Superior temporal gyrus (tissue), 1 donor: Measurements from ENCODE around the gene ATP9B.
A peak's percentile ranks its signal among the peaks of the same experiment; 100 is the strongest.

ENCODE experiments used
- DNase-seq: peaks from one replicate; pipeline ENCODE4 v3.0.0-alpha.2; 2016; ENCODE audit errors: extremely low spot score

ATP9B gene

DNA sequence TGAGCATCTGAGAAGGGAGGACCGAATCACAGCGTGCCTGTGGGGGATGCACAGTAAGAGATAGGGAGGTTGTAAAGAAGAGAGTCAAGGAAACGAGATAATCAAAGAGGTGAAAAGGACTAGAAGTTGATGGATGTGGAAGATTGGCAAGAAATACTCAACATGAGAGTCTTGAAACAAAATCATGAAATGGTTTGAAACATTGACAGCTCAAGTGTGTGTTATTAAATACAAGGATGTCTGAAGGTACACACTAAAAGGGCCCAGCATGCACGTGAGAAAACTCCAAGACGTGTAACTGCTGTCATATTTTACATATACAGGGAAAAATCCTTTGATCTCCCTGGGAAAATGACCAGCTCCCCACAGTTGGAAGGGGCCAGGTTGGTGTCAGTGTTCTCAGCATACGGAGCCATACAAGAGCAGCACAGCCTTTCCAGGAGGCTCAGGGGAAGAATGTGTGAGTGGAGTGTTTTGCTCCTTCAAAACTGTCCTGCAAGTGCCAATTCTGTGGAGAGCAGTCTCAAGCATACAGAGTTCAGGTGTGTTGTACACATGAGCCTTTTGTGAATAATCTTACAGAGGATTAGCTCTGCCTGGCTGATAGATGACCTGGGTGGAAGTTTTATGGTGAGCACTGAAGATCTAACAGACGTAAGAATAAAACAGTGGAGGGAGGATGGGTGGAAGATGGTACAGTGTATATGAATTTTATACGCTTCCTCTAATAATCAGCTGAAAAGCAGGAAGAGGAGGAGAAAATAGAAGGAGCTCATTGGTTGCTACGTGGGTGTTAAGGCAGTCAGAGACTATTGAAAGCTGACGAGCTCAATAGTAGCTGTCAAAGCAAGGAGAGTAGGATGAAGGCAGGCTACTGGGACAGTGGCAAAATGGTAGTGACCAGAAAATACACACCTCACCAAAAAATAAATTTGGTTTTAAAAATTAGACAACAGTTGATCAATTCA lies 126.8 kb downstream of the ATP9B start:
- no peak for DNase-seq

DNA sequence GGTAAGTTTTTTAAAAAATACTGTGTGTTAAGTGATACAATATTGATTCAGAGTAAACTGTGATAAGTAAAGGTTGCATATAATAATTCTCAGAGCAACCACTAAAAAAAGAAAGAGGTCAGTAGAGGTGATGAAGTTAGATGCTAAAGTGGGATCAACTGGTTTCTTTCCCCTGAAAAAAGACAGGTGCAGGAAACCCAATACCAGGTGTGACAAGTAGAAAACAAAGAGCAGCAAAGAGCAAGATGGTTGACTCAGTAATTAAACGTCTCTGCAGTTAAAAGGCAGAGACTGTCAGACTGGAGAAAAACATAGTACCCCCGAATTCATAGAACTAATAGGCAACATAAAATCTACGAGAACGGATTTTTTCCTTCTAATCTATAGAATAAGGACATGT lies 128.3 kb downstream of the ATP9B start:
- no peak for DNase-seq

DNA sequence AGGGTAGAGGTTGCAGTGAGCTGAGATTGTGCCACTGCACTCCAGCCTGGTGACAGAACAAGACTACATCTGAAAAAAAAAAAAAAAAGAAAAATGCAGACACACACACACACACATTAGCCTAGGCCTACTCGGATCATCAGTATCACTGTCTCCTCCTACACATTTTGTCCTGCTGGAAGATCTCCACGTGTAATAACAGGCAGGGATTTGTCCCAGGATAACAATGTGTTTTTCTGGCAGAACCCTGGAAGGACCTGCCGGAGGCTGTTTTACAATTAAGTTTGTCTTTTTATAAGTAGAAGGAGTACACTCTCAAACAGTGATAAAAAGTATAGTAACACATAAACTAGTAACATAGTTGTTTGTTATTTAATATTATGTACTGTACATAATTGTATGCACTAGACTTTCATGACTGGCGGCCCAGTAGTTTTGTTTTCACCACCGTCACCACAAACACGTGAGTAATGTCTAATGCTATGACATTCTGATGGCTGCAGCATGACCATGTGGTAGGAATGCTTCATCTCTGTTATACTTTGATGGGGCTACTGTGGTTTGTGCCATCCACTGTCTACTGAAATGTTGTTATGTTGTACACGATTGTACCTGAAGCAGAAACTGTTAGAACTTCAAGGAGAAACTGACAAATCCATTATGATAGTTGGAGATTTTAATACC lies 130.6 kb downstream of the ATP9B start:
- DNase-seq = no peak

DNA sequence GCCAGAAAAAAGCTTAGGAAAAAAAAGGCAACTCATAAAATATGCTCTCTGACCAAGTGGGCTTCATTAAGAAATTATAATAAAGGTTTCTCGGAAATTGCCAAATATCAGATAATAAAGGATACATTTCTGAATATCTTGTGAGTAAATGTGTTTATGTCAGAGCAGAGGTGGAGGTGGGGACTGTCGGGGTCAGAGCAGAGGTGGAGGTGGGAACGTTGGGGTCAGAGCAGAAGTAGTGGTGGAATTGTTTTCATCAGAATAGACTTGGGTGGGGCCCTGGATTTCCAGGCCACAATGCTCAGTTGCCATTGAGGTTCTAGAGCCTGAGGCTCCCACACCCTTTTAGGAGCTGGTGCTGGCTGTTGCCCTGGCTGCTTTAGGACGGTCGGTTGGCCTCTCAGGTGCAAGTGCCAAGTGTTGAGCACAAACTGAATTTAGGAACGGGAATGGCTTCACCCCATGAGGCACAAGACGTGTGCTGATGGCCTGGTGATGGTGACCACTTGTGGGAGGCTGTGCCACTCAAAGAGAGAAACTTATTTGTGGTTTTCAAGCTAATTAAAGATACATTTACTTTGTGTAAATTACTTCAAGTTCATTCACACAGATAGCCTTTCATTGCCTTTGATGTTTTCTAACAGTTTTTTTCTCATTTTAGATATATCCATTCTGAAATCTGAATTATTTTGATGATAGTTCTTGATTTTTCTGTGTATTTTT lies 131.5 kb downstream of the ATP9B start:
- no peak for DNase-seq

DNA sequence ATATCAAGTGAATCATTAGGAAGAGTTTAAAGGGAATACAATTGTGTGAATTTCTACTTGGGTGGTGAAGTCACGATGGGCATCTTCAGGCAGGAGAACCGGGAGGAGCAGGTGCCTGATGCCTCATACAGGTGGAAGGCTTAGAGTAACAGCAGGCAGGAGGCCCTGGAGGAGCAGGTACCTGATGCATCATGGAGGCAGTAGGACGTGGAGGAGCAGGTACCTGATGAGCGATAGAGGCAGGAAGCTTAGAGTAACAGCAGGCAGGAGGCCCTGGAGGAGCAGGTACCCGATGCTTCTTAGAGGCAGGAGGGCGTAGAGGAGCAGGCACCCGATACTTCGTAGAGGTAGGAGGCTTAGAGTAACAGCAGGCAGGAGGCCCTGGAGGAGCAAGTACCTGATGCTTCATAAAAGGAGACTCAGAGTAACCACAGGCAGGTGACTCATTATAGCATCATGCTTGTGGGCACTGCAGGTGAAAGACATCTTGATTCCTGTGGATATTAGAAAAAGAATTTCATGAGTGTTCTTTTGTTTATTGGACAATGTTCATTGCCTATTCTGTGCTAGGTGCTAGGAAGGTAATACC lies 133.9 kb downstream of the ATP9B start:
- no peak for DNase-seq

DNA sequence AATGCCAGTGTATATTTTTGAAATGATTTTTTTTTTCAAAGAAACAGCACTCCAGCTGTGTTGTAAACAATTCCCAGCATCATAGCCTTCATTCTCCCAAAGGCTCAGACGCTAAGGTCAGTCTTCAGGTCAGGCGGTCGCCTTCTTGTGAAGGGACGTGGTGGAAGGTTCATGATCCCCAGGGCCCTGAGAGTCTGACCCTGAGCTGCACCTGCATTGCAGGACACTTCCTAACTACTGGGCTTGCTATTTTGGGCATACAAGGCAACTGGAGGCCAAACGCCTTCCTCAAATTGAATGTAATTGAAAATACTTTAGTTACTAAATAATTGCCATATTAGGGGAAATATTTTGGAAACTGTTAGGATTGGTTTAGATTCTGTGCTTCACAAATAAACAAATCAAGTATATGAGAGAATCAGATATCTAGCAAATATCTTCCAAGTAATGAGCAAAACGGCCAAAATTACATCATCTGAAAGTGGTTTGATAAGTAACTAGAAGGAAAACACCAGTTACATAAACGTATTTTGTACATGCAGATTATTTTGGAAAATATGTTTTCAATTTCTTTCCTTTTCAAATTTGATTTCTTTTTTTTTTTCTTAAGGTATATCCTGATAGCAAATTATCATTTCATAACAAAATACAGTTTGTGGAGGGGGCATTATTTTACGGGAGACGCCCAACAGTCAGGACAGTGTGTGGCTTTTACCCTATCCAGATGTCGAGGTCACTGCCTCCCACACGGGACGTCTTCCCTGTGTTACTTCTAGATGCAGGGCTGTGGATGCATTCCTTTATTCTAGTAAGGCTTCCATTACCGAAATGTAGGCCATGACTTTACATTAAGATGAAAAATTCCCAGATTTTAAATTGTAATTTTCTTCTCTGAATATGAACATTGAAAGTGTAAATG lies 136.0 kb downstream of the ATP9B start:
- no peak for DNase-seq

DNA sequence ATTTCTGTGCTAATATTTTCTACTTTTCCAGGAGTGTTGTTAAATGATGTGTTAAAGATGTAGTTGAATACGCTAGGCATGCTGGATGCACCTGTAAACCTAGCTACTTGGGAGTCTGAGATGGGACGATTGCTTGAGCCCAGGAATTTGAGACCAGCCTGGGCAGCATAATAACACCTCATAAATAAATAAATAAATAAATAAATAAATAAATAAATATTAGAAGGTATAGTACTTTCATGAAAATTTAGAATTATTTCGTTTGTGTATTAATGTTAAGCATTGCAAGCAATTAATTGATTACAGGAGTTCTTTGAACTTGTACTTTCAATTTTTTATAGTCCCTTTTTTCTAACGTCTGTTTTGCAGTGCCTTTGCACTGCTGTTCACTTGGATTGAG lies 137.2 kb downstream of the ATP9B start:
- DNase-seq = no peak

DNA sequence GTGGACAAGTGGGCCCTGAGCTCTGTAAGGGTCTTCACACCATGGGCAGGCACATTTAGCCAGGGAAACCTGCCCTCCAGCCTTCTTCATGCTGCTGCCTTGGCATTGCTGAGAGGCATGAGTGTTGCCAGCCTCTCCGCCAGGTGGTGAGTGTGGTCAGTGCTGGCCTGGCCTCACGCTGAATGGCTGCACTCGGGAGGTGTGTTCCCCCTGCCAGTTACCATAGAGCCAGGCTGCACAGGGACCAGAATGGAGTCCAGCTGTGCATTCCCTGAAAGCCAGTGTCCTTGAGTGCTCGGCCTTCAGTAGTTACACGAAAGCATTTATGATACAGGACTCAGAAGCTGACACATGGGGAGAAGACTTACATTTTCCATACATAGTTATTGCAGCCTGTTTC lies 139.7 kb downstream of the ATP9B start:
- peak; percentile 12 for DNase-seq

DNA sequence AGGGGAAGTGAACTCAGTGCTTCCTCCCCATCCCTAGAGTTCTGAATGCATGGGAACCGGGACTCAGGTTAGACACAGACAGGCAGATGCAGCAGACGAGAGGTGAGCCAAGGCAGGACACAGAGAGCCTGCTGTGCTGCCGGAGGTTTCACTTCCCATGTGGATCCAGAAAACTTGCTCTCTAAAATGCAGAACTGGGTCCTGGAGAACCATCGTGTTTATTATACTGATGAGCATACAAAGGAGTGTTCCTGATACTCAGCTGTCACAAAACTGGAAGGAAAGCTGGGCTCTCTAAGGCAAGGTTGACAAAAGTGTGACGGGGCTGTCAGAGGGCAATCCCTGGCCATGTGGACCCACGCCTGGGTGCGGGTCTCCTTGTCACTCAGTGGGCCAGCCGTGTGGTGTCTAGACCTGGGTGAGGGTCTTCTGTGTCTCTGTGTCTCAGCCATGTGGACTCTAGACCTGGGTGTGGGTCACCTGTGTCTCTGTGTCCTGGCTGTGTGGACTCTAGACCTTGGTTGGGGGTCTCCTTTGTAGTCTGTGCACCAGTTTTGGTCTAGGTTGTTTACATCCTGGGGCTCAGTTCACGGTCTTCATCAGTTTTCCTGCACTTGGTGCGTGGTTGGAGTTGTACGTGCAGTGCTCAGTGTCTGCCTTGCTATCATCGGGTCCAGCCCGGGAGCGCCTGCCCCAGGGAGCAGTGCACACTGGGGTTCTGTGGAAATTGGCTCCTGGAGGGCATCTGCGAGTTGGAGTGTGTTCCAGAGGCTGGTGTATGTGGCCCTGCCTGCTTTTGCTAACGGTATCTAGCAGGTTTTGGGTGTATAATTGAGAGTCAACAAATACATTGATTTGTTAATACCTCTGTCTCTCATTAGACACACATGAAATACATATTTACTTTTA lies 141.1 kb downstream of the ATP9B start:
- no peak for DNase-seq

DNA sequence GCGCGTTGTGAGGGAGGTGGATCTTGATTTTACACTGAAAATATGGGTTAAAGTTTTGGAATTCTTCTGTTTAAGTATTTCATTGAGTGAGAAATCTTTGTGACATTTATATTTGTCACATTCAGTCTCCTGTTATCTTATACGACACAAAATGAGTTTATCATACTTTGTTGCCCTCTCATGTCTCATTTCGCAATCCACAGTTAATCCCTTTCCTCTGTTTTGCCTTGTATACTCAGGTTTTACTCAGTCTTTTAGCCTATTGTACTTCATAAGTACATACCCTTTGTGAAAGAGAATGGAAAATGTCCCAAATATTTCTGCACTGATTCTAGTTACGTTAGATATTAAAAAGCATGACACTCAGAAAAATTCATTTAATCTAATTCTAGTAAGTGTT lies 142.7 kb downstream of the ATP9B start:
- no peak for DNase-seq

DNA sequence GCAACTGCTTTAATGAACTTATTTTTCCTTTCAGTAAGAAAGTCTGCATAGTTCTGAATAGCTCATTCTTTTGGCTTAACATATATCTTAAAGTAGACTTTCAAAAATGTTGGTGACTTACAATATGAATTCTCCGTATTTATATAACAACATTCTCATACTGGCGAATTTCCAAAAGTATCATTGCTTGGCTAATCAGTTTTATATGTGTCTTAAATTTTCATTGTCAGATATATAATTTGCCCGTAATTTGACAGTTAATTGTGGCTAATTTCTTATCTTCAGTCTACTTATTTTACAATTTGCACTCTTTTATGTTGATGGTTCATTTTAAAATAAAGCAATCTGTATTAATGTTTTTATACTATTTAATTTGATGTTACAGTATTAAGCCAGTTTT lies 144.9 kb downstream of the ATP9B start:
- no peak for DNase-seq

DNA sequence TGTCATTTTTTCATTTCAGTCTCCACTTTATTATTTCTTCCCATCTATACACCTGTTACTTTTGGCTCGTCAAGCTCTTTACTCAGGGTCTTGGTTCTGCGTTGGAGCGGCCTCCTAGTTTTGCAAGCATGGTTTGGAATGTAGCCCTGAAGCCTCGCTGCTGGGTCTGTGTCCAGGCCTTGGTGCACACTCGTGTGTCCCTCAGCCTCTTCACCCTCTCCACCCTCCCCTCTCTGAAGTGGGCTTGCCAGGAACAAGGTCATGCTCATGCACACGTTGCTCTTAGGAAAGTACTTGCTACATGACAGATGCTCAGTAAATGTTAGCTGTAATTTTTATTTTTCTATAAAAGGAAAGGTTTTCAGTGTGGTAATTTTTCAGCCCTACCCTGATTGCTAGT lies 147.0 kb downstream of the ATP9B start:
- no peak for DNase-seq

DNA sequence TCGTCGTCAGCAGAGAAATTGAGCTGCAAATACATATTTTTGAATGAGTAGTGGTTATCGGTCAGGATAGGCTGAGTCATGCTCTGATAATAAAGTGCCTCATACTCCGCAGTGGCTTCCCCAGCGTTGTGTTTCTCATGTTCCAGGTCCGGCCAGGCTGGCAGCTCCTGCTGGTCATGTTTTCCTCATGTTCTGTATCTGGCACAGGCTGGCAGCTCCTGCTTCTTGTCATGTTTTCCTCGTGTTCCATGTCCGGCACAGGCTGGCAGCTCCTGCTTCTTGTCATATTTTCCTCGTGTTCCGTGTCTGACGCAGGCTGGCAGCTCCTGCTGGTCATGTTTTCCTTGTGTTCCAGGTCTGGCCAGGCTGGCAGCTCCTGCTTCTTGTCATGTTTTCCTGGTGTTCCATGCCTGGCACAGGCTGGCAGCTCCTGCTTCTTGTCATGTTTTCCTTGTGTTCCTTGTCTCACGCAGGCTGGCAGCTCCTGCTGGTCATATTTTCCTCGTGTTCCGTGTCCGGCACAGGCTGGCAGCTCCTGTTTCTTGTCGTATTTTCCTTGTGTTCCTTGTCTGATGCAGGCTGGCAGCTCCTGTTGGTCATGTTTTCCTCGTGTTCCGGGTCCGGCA lies 148.9 kb downstream of the ATP9B start:
- peak; percentile 65 for DNase-seq

DNA sequence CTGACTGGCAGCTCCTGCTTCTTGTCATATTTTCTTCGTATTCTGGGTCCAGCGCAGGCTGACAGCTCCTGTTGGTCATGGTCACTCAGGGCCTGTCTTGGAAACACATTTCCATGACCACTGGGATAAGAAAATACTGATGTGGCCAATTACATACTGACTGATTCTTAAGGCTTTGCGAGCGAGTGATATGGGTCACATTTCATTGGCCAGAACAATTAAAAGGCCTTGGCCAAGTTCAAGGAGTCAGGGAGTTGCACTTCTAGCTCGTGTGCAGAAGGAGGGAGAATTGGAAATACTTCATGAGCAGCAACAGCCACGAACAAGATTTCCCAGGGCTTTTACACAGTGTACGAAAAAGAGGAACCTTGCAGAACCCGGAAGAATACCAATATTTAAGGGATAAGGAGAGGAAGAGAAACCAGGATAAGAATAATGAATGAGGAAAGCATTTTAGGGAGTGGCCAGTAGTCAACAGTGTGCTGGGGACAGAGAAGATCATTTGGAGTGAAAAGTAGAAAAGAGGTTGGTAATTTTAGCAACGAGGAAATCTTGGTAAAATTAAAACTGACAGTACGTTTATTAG lies 149.5 kb downstream of the ATP9B start:
- DNase-seq = peak; percentile 61

DNA sequence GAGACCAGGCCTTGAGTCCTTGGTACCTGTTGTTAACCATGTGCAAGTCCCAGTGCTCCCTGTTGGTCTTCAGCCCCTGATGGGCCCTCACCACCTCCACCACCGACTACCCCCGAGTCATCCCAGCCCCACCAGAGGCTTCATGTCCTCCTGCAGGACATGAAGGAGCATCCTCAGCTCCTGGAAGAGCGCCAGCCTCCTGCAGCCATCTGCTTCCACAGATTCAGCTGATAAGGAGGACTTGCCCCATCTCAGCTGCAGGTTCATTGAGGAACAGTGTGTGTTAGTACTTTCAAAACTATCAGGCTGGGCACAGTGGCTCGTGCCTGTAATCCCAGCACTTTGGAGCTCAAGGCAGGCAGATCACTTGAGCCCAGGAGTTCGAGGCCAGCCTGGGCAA lies 151.9 kb downstream of the ATP9B start:
- DNase-seq = no peak

DNA sequence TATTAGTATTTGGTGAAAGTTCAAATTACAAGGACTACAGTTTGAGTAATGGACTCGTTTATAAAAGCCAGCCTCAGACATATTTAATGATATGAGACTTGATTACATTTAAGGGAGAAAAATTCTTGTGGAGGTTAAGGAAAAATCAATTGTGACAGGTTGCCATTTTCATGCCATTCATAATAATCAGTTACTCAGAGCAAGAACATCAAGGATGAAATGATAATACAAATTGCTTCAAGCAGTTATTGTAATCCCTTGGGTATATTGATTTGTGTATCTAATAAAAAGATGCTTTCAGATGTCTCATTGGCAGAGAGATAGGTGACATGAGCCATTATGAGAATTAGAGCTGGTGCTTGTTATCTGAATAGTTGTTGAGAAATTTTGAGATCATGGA lies 153.6 kb downstream of the ATP9B start:
- no peak for DNase-seq

DNA sequence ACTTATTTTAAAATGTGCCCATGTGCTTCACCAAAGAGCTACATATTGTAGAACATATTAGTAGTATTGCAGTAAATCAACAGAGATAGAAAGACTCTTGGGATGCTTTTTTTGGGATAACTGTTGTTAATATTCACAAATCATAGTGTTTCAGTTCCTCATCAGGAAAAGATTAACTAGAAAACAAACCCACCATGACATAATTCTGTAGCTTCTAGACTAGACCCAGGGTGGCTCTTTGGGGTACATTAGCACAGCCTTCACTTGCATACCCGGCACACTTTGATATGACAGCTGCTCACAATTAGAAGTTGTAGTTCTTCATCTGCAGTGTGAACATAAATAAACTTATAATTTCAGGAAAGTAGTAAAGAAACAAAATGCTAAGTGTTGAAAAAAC lies 154.2 kb downstream of the ATP9B start:
- DNase-seq = no peak

DNA sequence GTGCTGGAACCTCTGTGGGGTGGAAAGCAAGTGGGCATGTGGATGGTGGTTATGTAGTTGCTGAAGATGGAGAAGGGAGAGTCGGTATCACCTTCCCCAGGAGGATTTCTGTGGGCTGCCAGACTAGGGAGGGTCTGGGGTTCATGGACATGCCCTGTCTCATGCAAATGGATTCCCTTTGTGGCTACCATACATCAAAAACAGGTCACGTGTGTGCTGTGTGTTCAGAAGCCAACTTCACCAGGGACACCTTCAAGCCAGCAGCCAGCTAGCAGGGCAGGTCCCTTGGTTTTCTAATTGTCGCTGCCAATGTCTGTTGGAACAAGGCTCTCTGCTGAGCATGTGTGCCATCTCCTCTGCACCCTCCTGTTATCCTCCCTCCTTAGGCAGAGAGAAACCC lies 155.2 kb downstream of the ATP9B start:
- DNase-seq = no peak

DNA sequence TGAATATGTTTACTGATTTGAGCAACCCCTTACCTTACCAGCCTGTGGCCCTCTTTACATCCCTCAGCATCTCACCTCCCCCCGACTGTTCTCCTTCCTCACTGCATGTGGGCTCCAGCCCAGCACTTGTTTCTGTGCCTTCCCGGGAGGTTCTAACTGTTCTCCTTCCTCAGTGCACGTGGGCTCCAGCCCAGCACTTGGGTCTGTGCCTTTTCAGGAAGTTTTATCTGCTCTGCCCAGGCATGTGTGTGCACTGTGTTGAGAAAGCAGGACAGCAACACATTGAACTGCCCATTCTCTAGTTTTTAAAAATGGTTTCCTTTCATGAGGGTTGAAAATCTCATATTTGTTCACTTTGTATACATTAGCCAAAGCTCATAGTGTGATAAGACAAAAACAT lies 158.4 kb downstream of the ATP9B start:
- no peak for DNase-seq
